ENCODE results near the gene DLG4.

DNA sequence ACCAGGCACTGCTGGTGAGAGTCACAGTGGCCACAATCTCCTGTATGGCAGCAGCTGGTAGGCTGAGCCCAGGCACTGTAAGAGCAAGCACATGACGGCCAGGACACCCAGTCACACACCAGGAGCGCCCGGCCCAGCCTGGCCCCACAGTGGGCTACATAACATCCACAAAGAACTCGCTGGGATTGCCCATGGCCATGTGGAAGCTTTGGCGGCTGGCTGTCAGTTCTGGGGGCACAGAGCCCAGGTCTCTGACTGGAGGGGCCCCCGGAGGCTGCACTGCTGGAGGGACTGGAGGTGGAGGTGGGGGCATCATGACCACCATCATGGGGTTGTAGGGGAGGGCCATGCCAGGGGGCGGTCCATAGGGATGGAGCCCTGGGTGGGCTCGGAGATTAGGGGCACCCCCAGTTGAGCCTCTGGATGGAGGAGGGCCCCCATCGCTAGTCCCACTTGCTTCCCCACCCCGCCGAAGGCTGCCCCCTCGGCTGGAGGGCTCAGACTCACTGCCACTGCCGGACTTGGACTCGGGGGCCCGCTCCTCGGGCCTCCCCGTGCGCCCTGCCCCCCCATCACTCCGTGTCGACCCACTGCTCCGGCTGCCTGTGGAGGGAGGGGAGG is 6.2 kb upstream of the DLG4 start:
- TF ChIP-seq, protein P1, sequence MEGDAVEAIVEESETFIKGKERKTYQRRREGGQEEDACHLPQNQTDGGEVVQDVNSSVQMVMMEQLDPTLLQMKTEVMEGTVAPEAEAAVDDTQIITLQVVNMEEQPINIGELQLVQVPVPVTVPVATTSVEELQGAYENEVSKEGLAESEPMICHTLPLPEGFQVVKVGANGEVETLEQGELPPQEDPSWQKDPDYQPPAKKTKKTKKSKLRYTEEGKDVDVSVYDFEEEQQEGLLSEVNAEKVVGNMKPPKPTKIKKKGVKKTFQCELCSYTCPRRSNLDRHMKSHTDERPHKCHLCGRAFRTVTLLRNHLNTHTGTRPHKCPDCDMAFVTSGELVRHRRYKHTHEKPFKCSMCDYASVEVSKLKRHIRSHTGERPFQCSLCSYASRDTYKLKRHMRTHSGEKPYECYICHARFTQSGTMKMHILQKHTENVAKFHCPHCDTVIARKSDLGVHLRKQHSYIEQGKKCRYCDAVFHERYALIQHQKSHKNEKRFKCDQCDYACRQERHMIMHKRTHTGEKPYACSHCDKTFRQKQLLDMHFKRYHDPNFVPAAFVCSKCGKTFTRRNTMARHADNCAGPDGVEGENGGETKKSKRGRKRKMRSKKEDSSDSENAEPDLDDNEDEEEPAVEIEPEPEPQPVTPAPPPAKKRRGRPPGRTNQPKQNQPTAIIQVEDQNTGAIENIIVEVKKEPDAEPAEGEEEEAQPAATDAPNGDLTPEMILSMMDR (IDR thresholded peaks at IDR 0.05) = no peak
- no peak for TF ChIP-seq EZH2 (IDR thresholded peaks at IDR 0.05; ENCODE audit: borderline replicate concordance, insufficient read depth, low read depth, low read length, poor library complexity, severe bottlenecking)

Measured in B cell (primary cell).